NCI-H510A treated with DMSO at 0.1 percent for 48 hours (cell line): ENCODE measurements around the gene MYL3.
"Not testable (repeated sequence)": the region's sequence is repeated elsewhere in the genome, so short reads cannot be mapped to it uniquely, and the experiment has no call there.

ENCODE experiments used
- DNase-seq: peaks from one replicate; lab custom pipeline; 2025; lab: John Stamatoyannopoulos, UW

The MYL3 gene

DNA sequence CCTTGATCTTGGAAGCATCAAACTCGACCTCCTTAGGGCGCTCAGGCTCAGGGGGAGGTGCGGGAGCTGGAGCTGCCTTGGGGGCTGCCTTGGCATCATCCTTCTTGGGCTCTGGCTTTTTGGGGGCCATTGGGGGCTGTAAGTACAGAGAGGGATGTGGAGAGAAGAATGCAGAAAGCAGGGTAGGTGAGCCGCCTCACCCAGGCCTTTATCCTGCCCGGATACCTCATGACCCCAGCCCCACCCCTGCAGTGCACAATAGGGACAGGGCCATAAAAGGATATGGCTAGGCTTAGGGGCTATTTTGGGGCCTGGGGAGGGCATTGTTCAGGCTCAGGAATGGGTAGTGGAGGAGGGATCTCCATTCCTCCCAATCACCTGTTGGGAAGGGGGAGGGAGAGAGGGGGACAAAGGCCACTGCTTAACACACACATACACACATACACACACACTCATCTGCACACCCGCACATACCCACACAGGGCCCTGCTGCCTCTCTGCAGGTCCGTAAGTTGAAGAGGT lies at the start of gene MYL3:
TSS of gene MYL3 (minus strand) at position 184 of the 522 bp plus-strand sequence. CDS start at position 130, 54 bp downstream.
- DNase-seq, result no peak

DNA sequence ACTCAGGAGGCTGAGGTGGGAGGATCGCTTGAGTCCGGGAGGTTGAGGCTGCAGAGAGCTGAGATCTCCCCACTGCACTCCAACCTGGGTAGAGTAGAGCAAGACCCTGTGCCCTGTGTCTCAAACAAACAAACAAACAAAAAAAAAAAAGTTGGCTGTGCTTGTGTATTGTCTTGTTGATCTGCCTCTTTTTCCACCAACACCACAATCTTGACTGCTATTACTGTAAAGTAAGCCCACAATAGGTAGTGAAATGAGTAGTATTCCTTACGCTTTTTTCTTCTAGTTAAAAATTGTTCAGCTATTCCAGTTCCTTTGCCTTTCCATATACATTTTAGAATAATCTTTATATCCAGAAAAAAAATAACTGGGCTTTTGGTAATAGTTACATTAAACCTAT lies 49.7 kb upstream of the MYL3 start:
- DNase-seq, result no peak

DNA sequence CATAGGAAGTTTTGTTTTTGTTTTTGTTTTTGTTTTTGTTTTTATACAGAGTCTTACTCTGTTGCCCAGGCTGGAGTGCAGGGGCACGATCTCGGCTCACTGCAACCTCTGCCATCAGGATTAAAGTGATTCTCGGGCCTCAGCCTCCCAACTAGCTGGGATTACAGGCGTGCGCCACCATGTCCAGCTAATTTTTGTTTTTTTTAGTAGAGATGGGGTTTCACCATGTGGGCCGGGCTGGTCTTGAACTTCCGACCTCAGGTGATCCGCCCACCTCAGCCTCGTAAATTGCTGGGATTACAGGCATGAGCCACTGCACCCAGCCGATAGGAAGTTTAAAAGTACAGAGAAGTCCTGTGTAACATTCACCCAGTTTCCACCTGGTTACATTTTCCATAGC lies 47.7 kb upstream of the MYL3 start:
- DNase-seq, result not testable (repeated sequence)

DNA sequence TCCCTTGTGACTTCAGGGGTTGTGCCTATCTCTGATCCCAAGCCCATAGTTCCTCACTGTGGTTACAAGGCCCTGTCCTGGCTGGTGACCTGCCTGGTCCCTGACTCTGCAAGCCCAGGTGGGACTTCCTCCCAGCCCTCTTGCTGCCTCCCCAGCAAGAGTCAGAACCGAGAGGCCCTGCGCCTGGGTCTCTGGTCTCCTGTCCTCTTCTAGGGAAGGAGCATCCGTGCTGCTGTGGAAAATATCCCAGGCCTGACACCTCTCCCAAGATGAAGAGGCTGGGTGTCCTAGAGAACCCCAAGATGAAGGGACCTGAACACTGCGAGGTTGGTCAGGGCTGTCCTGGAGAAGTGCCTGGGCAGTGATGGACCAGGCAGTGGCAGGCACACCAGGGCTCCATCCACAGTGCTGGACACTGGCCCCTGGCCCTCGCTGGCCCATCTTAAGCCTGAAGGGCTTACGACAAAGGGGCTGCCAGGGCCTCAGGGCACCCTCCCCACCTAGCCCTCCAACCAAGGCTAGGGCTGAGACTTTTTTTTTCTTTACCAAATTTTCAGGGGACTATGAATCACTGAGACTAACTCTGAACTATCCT lies 47.0 kb upstream of the MYL3 start:
- no peak for DNase-seq

DNA sequence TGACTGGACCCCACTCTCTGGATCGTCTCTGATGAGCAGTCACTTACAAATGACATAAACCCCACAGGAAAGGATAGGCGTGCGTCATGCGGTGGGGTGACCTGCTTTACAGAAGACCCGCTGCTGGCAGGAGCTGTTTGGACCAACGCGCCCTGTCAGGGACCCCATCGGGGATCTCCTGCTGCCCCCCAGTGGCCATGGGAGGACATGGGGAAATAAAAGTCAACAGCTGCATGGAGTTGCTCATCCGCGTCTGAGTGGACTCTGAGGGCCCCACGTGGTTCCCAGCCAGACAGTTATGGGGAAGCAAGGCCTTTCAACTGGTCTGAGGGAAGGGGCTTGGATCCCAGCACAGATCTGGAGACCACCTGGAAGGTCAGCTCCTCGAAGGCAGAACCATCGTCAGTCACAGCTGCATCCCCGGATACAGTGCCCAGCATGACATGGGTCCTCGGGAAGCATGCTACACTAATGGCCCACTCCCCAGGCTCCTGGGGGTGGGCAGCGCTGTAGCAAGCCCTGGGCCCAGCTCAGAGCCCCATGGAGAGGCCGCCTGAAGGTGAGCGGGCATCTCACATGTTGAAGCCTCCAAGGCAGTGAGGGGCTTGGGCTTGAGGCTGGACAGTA lies 46.4 kb upstream of the MYL3 start:
- DNase-seq, result peak; percentile 79

DNA sequence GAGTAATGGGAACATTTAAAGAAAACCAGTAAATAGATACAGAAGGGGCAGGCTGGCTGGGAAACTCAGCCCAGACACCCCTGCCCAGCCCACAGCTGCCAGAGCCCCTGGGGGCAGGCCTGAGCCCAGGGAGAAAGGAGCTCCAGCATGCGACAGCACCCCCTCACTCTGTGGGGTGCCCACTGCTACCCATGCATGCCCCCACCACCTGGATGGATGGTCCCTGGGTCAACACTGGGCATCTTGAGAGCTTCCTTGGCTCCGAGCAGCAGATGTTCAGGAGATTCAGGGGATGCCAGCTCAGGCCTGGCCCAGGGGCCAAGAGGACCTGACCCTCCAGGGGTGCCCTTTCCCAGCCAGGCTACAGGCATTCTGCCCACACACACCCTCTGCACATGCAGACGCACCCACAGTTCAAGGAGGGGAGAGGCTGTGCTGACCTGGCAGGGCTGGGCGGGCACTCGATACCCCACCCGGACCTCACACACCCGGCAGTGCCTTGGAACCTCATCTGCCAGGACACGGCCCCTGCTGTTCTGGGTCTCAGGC lies 45.8 kb upstream of the MYL3 start:
- DNase-seq, result no peak

DNA sequence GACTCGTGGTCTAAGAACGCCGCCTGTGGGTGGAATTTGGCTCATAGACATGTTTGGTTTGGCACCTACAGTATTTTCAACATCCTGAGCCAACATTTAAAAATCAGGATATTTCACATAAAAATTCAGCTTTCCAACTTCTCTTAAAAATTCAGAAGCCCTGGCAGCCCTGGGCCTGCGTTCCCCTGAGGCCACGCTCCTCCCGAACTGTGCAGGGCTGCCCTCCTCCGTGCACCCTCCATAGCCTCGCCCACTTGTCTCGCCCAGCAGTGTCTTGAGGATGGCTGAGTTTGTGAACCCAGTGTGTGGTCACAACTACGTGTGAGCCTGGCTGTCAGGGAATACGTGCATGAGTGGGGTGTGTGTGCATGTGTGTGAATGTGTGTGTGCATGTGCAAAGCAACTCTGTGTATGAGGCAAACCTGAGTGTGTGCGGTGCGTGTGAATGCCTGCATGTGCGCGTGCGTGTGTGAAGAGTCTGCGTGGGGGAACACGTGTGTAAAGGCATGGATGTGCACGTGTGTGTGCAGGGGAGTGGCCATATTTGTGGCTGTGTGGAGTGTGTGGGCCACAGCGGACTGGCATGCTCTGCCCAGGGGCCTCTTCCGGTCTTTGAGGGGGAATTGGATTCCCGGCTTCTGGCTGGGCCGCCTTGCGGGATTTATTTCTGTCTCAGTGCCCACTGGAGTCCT lies 45.2 kb upstream of the MYL3 start:
- DNase-seq, result no peak

DNA sequence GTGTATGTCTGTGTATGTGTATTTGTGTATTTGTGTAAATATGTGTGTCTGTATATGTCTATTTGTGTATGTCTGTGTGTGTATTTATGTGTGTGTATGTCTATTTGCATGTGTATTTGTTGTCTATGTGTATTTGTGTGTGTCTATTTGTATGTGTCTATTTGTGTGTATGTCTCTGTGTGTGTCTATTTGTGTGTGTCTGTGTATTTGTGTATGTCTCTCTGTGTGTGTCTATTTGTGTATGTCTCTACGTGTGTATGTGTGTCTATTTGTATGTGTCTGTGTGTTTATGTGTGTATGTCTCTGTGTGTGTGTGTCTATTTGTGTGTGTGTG lies 44.7 kb upstream of the MYL3 start:
- DNase-seq, result no peak

DNA sequence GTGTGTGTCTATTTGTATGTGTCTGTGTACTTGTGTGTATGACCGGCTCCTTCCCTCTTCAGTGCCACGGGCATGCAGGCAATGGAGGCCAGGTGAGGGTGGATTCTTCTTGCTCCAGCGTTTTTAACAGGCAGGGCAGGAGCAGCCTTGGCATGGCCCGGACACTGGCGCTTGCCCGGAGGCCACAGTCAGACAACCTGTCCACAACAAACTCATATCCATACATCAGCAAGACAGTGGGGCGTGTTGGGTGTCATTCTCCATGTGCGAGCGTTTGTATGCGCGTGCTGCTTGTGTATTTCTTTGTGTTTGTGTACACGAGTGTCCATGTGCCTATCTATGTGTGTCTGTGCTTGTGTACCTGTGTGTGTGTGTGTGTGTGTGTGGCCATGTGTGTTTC lies 44.0 kb upstream of the MYL3 start:
- DNase-seq, result no peak

DNA sequence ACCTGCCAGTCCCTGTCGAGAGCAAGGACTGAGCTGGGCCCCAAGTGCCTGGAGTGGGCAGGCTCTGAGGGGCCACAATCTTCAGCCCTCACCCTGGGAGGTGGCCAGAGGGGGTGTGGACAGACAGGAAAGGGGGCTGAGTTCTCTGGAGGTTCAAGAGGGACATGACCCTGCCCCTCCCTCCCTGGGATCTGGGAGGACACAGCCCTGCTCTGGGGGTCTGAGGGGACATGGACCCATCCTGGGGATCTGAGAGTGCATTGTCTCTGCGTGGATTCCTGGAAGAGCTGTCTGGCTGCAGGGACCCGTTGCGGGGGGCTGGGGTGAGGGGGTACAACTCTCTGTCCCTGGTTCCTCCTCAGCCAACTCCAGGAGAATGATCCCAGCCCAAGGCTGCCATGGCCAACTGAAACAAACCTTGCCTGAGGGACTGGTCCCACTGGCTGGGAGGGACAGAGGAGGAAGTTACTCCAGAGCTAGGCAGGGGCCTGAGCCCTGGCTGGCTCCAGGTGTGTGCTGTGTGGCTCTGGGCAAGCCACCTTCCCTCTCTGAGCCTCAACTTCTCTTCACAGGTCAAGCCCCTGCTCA lies 43.3 kb upstream of the MYL3 start:
- DNase-seq, result no peak

DNA sequence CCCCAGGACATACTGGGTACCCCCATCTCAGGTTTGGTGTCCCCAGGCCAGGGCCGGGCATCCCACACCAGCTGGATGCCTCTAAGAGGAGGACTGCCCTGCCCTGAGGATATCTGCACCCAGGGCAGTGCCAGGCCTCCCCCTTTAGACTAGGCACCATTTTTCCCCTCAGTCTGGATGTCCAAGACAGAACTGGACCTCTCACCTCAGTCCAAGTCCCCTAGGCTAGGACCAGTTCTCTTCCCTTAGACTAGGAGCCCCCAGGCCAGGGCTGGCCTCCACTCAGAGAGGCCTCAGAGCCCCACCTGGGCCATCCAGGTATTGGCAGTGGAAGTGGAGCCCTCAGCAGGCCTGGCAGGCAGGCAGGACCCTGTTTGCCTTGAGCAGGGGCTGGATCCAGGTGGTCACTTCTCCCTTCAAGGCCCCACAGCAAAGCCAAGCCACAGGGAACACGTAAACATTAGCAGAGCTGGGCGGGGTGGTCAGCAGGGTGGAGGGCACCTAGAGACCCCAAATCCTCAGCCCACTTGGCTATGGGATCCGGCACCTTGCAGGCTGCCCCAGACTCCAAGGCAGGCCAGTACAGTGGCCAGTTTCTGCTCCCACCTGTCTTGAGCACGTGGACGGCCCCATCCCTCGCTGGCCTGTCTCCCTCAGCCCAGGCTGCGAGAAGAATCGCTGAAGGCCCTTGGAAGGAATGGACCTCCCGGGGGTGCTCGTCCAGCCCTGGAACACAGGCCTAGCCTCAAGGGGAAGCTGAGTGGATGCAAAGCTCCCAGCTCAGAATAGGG lies 42.6 kb upstream of the MYL3 start:
- no peak for DNase-seq

DNA sequence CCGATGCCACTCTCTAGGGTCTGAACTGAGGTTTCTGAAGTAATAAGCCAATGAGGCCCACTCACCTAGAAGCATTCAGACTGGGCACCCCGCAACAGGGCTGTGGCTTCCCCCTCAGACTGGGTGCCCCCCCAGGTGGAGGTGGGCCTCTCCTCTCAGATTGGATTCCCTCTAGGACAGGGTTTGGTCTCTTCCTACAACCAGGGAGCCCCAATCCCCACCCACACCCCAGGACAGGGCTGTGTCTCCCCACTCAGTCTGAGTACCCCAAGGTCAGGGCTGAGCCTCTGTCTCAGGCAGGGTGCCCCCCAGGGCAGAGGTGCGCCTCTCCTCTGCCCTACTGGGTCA lies 41.9 kb upstream of the MYL3 start:
- DNase-seq, result no peak

DNA sequence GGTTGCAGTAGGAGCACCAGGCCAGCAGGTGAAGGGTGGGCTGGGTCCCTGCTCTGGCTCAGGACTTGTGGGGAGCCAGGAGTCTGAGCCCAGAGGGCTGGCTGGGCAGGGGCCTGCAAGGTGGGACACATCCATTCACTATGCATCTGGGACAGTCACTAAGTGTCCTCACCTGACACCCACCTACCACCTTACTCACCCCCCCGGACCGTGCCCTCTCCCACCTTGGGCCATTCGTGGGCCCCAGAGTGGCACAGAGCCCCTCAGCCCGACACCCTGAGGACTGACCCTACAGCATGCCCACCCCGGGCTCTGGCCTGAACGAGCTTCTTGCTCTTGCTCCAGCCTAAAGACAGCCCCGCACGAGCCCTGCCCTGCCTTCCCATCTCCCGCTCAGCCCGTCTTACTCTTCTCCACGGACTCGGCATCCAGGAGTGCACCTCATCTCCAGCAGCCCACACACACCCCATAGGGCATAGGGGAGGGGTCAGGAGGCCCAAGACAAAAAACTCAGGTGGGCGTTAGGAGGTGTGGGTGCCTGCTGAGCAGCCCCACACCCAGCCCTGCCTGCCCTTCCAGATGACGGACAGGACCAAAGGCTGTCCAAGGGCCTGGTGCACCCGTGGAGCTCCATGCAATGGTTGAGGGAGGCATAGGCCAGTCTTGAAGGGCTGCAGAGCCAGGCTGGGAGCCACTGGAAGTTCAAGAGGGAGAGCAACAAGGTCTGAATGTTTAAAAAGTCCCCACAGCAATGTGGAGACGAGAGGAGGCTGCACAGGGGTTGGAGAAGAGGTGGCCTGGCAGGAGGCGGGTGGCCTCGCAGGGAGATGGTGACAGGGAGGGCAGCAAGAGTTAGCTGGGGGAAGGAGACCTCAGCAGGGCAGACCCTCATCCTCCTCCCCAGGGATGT lies 41.3 kb upstream of the MYL3 start:
- DNase-seq, result no peak

DNA sequence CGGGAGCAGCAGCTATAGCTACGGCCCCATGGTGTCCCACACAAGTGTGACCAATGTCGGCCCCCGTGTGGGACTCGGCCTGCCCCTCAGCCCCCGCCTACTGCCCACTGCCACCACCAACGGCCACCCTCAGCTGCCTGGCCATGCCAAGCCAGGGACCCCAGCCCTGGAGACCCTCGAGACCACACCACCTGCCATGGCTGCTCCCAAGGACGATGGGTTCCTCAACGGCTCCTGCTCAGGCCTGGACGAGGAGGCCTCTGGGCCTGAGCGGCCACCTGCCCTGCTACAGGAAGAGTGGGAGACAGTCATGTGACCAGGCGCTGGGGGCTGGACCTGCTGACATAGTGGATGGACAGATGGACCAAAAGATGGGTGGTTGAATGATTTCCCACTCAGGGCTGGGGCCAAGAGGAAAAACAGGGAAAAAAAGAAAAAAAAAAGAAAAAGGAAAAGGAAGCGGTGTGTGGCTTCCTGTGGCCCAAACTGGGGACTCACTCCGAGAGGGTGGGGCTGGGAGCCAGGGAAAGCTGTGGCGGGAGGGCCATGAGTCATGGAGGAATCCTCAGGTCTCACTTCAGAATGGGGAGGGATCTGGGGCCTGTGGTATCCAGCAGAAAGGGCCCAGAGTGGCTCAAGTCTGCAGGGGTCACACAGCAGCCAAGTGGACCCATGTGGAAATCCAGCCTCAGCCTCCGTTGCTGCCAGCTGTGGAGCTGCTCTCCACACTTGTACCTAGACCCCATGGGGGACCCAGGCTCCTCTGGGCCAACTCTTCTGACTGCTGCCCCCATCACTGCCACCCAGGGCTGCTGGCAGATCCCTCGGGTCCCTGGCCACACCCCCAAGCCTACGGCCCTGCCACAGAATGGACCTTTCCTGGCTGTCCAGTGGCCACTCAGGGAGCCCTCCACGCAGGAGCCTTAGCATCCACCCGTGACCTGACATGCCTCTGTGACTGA lies 40.4 kb upstream of the MYL3 start:
- DNase-seq, result no peak

DNA sequence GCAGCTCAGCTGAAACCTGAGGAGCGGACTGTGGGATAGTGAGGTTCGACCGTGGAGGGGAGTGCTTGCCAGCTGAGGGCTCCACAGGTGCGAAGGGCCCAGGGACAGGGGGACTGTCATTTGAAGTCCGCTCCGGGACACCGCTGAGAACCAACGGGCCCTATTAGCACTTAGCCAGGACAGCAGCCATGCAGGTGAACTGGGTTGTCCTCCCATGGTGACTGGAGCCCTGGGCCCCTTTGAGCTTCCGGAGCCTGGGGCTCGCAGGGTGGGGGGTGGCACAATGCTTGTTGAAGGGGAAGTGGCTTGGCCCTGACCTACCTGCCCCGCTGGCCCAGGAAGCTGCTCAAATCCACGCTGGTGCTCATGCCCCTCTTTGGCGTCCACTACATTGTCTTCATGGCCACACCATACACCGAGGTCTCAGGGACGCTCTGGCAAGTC lies 39.0 kb upstream of the MYL3 start:
- no peak for DNase-seq

DNA sequence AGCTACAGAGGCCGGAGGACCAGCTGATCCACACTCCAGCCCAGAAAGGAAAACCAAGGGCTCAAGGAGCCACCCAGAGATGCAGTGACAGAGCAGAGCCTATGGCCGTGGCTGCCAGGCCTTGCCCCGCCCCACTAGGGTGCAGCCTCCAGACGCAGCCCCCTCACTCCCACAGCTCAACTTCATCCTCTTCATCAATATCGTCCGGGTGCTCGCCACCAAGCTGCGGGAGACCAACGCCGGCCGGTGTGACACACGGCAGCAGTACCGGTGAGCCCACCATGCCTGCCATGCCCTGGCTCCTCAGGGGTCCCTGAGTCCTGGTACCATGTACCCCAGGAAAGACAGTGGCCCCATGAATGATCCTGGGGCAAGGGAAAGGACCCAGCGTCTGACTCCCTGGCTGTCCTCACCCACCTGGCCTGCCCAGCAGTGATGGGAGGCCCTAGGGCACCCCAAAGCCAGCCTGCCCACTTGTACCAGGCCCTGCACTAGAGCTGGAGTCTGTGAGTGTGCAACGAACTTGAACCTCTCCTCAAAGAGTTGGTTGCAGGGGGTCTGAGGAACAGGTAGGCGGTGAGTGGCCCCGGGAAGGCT lies 38.4 kb upstream of the MYL3 start:
- no peak for DNase-seq

DNA sequence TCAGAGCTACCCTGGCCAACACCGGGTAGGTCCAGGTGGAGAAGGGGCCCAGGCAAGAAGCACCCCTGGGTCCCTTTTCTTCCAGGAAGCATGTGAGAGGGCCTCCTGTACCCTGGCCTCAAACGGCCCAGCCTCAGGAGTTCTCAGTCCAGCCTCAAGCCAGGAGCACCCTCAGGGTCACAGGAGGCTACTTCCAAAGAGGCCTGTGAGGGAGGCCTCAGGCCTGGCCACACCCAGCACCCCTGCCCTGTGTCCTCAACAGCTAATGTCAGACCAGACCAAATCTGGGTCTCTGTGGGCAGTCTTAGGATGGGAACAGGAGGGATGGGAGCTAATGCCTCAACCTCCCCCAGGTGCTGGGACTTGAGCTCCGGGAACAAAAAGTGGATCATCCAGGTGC lies 37.8 kb upstream of the MYL3 start:
- DNase-seq, result no peak

DNA sequence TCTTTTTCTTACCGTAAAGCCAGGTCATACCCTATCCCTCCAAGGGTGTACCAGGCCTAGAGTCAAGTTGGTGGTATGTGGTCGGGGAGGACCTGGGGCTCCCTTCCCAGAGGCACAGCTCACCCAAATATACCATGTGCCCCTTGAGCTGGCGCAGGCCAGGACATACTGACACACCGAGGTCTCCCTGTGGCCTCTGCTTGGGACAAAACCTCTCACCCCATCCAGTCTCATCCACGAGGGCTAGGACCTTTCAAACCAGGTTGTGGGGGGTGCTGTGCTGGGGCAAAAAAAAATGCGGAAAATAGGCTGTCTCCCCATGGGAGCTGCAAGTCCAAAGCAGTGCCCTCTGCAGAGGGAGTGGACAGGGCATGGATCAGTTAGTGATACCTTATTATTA lies 37.1 kb upstream of the MYL3 start:
- DNase-seq, result no peak

DNA sequence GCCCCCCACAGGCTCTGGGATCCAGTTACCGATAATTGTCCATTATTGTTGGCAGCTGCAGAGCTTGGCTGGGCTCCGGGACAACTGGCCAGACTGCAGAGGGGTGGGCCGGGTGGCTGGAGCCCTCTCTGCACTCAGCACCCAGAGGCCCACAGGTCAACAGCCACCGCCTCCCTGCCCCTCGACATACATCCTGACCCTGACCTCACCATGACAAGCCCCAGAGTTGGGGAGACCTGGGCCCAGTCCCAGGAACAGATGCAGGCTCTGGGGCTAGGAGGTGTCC lies 36.7 kb upstream of the MYL3 start:
- DNase-seq, result no peak
